ENCODE measurements around the gene KRTAP12-1.

Gene KRTAP12-1

GRCh38 chr21:44670642-44671432 is 11.1 kb downstream of the KRTAP12-1 start:
- TF ChIP-seq SIN3A (IDR thresholded peaks at IDR 0.05; ENCODE audit: borderline replicate concordance, insufficient read depth, low read length): no peak
- no peak for TF ChIP-seq POLR2AphosphoS5 (IDR thresholded peaks at IDR 0.05; ENCODE audit: low read depth, low read length)
- TF ChIP-seq REST (IDR thresholded peaks at IDR 0.05; ENCODE audit: insufficient read depth in 1 of 2, low read depth in 2 of 2, low read length in 2 of 2): no peak
- no peak for TF ChIP-seq FOXP2 (optimal IDR thresholded peaks at IDR 0.05; ENCODE audit: borderline replicate concordance, extremely low read depth, extremely low read length, insufficient read depth)
- TF ChIP-seq TAF1 (IDR thresholded peaks at IDR 0.05; ENCODE audit: borderline replicate concordance, insufficient read depth, low read length): no peak

GRCh38 chr21:44667612-44668011 is 14.4 kb downstream of the KRTAP12-1 start:
- no peak for TF ChIP-seq REST (IDR thresholded peaks at IDR 0.05; ENCODE audit: insufficient read depth in 1 of 2, low read depth in 2 of 2, low read length in 2 of 2)
- no peak for TF ChIP-seq FOXP2 (optimal IDR thresholded peaks at IDR 0.05; ENCODE audit: borderline replicate concordance, extremely low read depth, extremely low read length, insufficient read depth)
- TF ChIP-seq POLR2AphosphoS5 (IDR thresholded peaks at IDR 0.05; ENCODE audit: low read depth, low read length): no peak
- TF ChIP-seq TAF1 (IDR thresholded peaks at IDR 0.05; ENCODE audit: borderline replicate concordance, insufficient read depth, low read length): no peak
- no peak for TF ChIP-seq SIN3A (IDR thresholded peaks at IDR 0.05; ENCODE audit: borderline replicate concordance, insufficient read depth, low read length)

DNA sequence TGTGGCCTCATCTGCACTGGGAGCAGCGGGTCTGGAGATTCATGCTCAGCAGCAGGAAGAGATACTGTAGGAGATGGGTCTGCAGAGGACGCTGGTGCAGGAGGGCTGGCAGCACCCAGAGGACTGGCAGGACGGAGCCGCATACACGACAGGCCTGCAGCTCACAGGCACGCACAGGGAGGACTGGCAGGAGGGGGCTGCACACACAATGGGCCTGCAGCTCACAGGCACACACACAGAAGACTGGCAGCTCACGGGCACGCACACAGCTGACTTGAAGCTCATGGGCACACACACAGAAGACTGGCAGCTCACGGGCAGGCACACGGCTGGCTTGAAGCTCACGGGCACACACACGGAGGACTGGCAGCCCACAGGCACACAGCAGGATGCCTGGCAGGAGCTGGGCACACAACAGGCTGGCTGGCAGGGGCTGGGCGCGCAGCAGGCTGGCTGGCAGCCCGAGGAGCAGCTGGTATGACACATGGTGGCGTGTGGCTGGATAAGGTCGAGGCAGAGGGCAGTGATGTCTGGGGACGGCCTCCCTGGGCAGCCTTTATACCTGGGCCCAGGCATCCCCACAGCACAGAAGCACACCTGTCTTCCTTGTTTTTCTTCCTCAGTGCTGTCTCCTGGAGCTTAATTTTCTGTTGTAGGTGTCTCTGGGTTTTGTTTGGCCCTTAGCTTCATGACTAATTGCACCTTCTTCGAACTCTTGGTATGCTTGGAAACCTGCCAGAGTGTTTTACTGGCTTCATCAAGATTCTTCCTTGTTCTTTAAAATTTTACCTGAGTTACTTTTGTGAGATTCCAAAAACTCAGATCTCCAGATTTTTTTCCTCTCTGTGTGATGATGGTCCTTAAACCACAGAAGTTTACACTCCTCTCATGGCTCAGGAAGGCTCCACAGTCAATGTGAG is 15.3 kb downstream of the KRTAP12-1 start, which contains the start of gene KRTAP12-2:
Gene KRTAP12-2 (minus strand): TSS at position 527 of the 920 bp plus-strand sequence. CDS start 41 bp downstream, at position 486.
- TF ChIP-seq POLR2AphosphoS5 (IDR thresholded peaks at IDR 0.05; ENCODE audit: low read depth, low read length) (no peak), REST (IDR thresholded peaks at IDR 0.05; ENCODE audit: insufficient read depth in 1 of 2, low read depth in 2 of 2, low read length in 2 of 2) (no peak), FOXP2 (optimal IDR thresholded peaks at IDR 0.05; ENCODE audit: borderline replicate concordance, extremely low read depth, extremely low read length, insufficient read depth) (no peak), SIN3A (IDR thresholded peaks at IDR 0.05; ENCODE audit: borderline replicate concordance, insufficient read depth, low read length) (no peak), TAF1 (IDR thresholded peaks at IDR 0.05; ENCODE audit: borderline replicate concordance, insufficient read depth, low read length) (no peak)

DNA sequence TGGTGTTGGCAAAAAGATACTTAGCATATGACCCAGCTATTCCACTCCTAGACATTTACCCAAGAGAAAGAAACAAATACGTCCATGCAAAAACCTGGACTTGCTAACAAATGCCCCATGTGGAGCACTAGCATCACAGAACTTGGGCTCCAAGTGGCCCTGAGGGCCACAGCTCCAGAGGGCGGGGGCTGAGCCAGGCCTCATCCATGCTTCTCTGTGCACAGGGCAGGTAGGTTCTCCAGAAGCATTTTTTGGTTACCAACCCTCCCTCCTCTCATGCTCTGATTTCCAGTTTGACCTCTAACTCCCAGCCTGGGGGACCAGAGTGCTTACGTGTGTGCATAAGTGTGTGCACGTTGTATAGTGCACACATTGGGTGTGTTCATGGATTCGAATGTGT is 17.3 kb downstream of the KRTAP12-1 start:
- no peak for TF ChIP-seq SIN3A (IDR thresholded peaks at IDR 0.05; ENCODE audit: borderline replicate concordance, insufficient read depth, low read length)
- no peak for TF ChIP-seq TAF1 (IDR thresholded peaks at IDR 0.05; ENCODE audit: borderline replicate concordance, insufficient read depth, low read length)
- TF ChIP-seq POLR2AphosphoS5 (IDR thresholded peaks at IDR 0.05; ENCODE audit: low read depth, low read length): no peak
- TF ChIP-seq FOXP2 (optimal IDR thresholded peaks at IDR 0.05; ENCODE audit: borderline replicate concordance, extremely low read depth, extremely low read length, insufficient read depth): no peak
- TF ChIP-seq REST (IDR thresholded peaks at IDR 0.05; ENCODE audit: insufficient read depth in 1 of 2, low read depth in 2 of 2, low read length in 2 of 2): no peak

All from PFSK-1 (cell line).